ENCODE data around the gene MYL10.

The MYL10 gene

GRCh38 chr7:101629171-101629570 is at the start of gene MYL10:
TSS of gene MYL10 (minus strand) at chr7:101629296. CDS start at chr7:101629118, 178 bp downstream.
- DNase-seq (ENCODE audit: low read depth) = no peak
- H3K4me3 ChIP-seq (ENCODE audit: low read depth, low read length) = no peak within 1 kb of the TSS
- TF ChIP-seq CTCF (conservative IDR thresholded peaks at IDR 0.05; ENCODE audit: low read depth, low read length) = no peak

GRCh38 chr7:101678658-101679057 is 49.6 kb upstream of the MYL10 start:
- peak; percentile 24 for DNase-seq (ENCODE audit: low read depth)
- no peak overlapping the region for H3K4me3 ChIP-seq (ENCODE audit: low read depth, low read length)
- TF ChIP-seq CTCF (conservative IDR thresholded peaks at IDR 0.05; ENCODE audit: low read depth, low read length) = no peak

- H3K4me3 ChIP-seq (ENCODE audit: low read depth, low read length) = no peak overlapping the region
- no peak for TF ChIP-seq CTCF (conservative IDR thresholded peaks at IDR 0.05; ENCODE audit: low read depth, low read length)
- peak; percentile 19 for DNase-seq (ENCODE audit: low read depth)
These were observed 48.8 kb upstream of the MYL10 start for GRCh38 chr7:101677797-101678479.

- no peak for DNase-seq (ENCODE audit: low read depth)
- no peak for TF ChIP-seq CTCF (conservative IDR thresholded peaks at IDR 0.05; ENCODE audit: low read depth, low read length)
- no peak overlapping the region for H3K4me3 ChIP-seq (ENCODE audit: low read depth, low read length)
These were observed 48.3 kb upstream of the MYL10 start for GRCh38 chr7:101677391-101677790.

- TF ChIP-seq CTCF (conservative IDR thresholded peaks at IDR 0.05; ENCODE audit: low read depth, low read length) = no peak
- no peak for DNase-seq (ENCODE audit: low read depth)
- no peak overlapping the region for H3K4me3 ChIP-seq (ENCODE audit: low read depth, low read length)
These were observed 47.9 kb upstream of the MYL10 start for GRCh38 chr7:101676956-101677355.

GRCh38 chr7:101676062-101676598 is 47.0 kb upstream of the MYL10 start:
- no peak for TF ChIP-seq CTCF (conservative IDR thresholded peaks at IDR 0.05; ENCODE audit: low read depth, low read length)
- no peak overlapping the region for H3K4me3 ChIP-seq (ENCODE audit: low read depth, low read length)
- no peak for DNase-seq (ENCODE audit: low read depth)

GRCh38 chr7:101674439-101674838 is 45.3 kb upstream of the MYL10 start:
- no peak for TF ChIP-seq CTCF (conservative IDR thresholded peaks at IDR 0.05; ENCODE audit: low read depth, low read length)
- no peak for DNase-seq (ENCODE audit: low read depth)
- no peak overlapping the region for H3K4me3 ChIP-seq (ENCODE audit: low read depth, low read length)
